NCI-H524 (cell line): ENCODE data around the gene IL17REL.

Experiments
- DNase-seq, 2 experiments: peaks; one replicate each; lab custom pipeline; 2025; lab: John Stamatoyannopoulos, UW

The IL17REL gene

GRCh38 chr22:49966774-49967705 is 45.5 kb downstream of the IL17REL start:
- no peak for DNase-seq

- no peak for DNase-seq
Observed at GRCh38 chr22:49966041-49966773, 46.4 kb downstream of the IL17REL start.

GRCh38 chr22:49965091-49966040 is 47.2 kb downstream of the IL17REL start:
- DNase-seq = no peak

- no peak for DNase-seq
Observed at GRCh38 chr22:49964136-49965090, 48.2 kb downstream of the IL17REL start.

- no peak for DNase-seq
Observed at GRCh38 chr22:49963647-49964026, 48.9 kb downstream of the IL17REL start.

GRCh38 chr22:49962751-49963646 is 49.6 kb downstream of the IL17REL start:
- no peak for DNase-seq

GRCh38 chr22:49962012-49962750 is 50.4 kb downstream of the IL17REL start:
- peak in 1 of 2 experiments; percentile 47 for DNase-seq

- no peak for DNase-seq
Observed at GRCh38 chr22:49961601-49962011, 51.0 kb downstream of the IL17REL start.

GRCh38 chr22:49961005-49961600 is 51.5 kb downstream of the IL17REL start:
- peak in 1 of 2 experiments; percentile 32 for DNase-seq

GRCh38 chr22:49960159-49961004 is 52.2 kb downstream of the IL17REL start, which contains the start of gene PIM3:
Gene PIM3, plus strand, starts transcription at chr22:49960772. Its CDS starts 176 bp downstream, at chr22:49960948.
- peak; percentile 91 to 98 for DNase-seq

GRCh38 chr22:49959782-49960158 is 52.8 kb downstream of the IL17REL start:
- no peak for DNase-seq

- no peak for DNase-seq
Observed at GRCh38 chr22:49958931-49959781, 53.4 kb downstream of the IL17REL start.

GRCh38 chr22:49958366-49958921 is 54.1 kb downstream of the IL17REL start:
- no peak for DNase-seq

- DNase-seq = no peak
Observed at GRCh38 chr22:49957826-49958365, 54.7 kb downstream of the IL17REL start.

- no peak for DNase-seq
Observed at GRCh38 chr22:49956914-49957825, 55.4 kb downstream of the IL17REL start.
